WTC11 (cell line): ENCODE results near the gene TMEM38A.

Source experiments
- ZBTB21 ChIP-seq: sonication (generic); formaldehyde crosslinking; IDR thresholded peaks from 2 replicates; pipeline ENCODE4 v1.8.1; 2023; ENCODE audit warnings: mild to moderate bottlenecking, missing genetic modification reagents, borderline replicate concordance
- ZNF121 ChIP-seq: sonication (generic); formaldehyde crosslinking; IDR thresholded peaks from 2 replicates; pipeline ENCODE4 v1.8.0; 2023; ENCODE audit warnings: missing genetic modification reagents
- ZNF423 ChIP-seq: fragments of 250-450 bp; sonication (Bioruptor Pico); IDR thresholded peaks from 2 replicates; pipeline ENCODE4 v2.1.2; 2022; ENCODE audit warnings: mild to moderate bottlenecking, moderate library complexity
- TF ChIP-seq, protein P1 (sequence below): fragments of 200-600 bp; IDR thresholded peaks from 2 replicates; pipeline ENCODE4 v1.8.0; 2022; ENCODE audit warnings: antibody characterized with exemption
- TF ChIP-seq, protein P2 (sequence below): sonication (generic); formaldehyde crosslinking; IDR thresholded peaks from 2 replicates; pipeline ENCODE4 v1.8.0; 2023; ENCODE audit warnings: missing genetic modification reagents

DNA sequence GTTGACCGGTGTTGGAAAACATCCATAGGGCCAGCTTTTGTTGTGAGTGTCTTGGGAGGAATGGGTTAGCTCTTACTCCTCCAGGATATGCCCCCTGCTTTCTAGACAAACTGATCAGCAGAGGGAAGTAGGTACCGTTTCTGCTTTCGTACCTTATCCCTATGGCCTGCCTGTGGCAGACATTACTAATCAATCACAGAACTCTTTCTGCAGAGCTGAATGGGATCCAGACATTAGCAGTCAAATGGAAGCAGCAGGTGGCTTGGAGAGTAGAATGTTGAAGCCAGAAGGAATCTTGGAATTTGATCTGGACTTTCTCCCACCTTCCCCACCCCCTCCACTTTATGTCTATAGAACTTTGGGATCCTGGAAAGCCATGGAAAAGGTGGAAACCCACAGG is 75.8 kb downstream of the TMEM38A start:
- TF ChIP-seq ZBTB21 (CRISPR knock-in tag) (no peak), ZNF121 (CRISPR knock-in tag) (no peak), ZNF423 (no peak)
- TF ChIP-seq, protein P1, sequence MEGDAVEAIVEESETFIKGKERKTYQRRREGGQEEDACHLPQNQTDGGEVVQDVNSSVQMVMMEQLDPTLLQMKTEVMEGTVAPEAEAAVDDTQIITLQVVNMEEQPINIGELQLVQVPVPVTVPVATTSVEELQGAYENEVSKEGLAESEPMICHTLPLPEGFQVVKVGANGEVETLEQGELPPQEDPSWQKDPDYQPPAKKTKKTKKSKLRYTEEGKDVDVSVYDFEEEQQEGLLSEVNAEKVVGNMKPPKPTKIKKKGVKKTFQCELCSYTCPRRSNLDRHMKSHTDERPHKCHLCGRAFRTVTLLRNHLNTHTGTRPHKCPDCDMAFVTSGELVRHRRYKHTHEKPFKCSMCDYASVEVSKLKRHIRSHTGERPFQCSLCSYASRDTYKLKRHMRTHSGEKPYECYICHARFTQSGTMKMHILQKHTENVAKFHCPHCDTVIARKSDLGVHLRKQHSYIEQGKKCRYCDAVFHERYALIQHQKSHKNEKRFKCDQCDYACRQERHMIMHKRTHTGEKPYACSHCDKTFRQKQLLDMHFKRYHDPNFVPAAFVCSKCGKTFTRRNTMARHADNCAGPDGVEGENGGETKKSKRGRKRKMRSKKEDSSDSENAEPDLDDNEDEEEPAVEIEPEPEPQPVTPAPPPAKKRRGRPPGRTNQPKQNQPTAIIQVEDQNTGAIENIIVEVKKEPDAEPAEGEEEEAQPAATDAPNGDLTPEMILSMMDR: no peak
- TF ChIP-seq, protein P2, sequence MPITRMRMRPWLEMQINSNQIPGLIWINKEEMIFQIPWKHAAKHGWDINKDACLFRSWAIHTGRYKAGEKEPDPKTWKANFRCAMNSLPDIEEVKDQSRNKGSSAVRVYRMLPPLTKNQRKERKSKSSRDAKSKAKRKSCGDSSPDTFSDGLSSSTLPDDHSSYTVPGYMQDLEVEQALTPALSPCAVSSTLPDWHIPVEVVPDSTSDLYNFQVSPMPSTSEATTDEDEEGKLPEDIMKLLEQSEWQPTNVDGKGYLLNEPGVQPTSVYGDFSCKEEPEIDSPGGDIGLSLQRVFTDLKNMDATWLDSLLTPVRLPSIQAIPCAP (CRISPR knock-in tag): no peak
